ENCODE measurements around the gene CTIF. TPM values are rescaled to one million over a fixed set of nuclear protein-coding genes. Genes with fewer than 3 reads are reported as not detected.
A peak's percentile ranks its signal among the peaks of the same experiment; 100 is the strongest.

Gene CTIF
- total and polyA plus RNA-seq, 4 donors, result 10.6 to 26.7 (median 12.3) TPM

DNA sequence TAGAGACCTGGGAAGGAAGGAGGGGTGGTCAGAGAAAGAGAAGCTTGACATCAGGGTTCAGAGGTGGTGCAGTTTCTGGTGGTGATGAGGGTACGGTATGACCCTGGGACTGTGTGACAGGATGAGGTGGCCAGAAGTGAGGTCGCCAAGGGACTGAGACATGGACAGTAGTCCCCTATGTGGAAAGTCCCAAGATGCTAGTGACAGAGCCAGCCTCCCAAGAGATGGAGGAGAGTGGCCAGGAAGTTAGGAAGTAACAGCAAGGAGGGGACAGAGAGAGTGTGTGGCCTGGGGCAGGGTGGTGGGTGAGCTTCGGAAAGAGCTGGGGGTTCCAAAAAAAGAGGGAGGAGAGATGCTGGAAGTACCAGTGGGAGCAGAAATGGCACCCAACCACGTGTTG, 345.9 kb downstream of the CTIF start:
- TF ChIP-seq GABPA (IDR thresholded peaks at IDR 0.05 in 1 of 2, conservative IDR thresholded peaks at IDR 0.05 in 1 of 2), result no peak
- TF ChIP-seq RXRA (IDR thresholded peaks at IDR 0.05), result no peak
- TF ChIP-seq, protein P1, sequence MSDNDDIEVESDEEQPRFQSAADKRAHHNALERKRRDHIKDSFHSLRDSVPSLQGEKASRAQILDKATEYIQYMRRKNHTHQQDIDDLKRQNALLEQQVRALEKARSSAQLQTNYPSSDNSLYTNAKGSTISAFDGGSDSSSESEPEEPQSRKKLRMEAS (IDR thresholded peaks at IDR 0.05), result no peak
- no peak for TF ChIP-seq FOXA2 (IDR thresholded peaks at IDR 0.05)
- TF ChIP-seq, protein P2, sequence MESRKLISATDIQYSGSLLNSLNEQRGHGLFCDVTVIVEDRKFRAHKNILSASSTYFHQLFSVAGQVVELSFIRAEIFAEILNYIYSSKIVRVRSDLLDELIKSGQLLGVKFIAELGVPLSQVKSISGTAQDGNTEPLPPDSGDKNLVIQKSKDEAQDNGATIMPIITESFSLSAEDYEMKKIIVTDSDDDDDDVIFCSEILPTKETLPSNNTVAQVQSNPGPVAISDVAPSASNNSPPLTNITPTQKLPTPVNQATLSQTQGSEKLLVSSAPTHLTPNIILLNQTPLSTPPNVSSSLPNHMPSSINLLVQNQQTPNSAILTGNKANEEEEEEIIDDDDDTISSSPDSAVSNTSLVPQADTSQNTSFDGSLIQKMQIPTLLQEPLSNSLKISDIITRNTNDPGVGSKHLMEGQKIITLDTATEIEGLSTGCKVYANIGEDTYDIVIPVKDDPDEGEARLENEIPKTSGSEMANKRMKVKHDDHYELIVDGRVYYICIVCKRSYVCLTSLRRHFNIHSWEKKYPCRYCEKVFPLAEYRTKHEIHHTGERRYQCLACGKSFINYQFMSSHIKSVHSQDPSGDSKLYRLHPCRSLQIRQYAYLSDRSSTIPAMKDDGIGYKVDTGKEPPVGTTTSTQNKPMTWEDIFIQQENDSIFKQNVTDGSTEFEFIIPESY (IDR thresholded peaks at IDR 0.05), result no peak
- no peak for TF ChIP-seq HNF4A (conservative IDR thresholded peaks at IDR 0.05)
- no peak for TF ChIP-seq NR2F2 (IDR thresholded peaks at IDR 0.05)
- TF ChIP-seq ATF3 (IDR thresholded peaks at IDR 0.05), result no peak
- TF ChIP-seq, protein P3, sequence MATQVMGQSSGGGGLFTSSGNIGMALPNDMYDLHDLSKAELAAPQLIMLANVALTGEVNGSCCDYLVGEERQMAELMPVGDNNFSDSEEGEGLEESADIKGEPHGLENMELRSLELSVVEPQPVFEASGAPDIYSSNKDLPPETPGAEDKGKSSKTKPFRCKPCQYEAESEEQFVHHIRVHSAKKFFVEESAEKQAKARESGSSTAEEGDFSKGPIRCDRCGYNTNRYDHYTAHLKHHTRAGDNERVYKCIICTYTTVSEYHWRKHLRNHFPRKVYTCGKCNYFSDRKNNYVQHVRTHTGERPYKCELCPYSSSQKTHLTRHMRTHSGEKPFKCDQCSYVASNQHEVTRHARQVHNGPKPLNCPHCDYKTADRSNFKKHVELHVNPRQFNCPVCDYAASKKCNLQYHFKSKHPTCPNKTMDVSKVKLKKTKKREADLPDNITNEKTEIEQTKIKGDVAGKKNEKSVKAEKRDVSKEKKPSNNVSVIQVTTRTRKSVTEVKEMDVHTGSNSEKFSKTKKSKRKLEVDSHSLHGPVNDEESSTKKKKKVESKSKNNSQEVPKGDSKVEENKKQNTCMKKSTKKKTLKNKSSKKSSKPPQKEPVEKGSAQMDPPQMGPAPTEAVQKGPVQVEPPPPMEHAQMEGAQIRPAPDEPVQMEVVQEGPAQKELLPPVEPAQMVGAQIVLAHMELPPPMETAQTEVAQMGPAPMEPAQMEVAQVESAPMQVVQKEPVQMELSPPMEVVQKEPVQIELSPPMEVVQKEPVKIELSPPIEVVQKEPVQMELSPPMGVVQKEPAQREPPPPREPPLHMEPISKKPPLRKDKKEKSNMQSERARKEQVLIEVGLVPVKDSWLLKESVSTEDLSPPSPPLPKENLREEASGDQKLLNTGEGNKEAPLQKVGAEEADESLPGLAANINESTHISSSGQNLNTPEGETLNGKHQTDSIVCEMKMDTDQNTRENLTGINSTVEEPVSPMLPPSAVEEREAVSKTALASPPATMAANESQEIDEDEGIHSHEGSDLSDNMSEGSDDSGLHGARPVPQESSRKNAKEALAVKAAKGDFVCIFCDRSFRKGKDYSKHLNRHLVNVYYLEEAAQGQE (IDR thresholded peaks at IDR 0.05), result no peak
- no peak for TF ChIP-seq FOXA1 (IDR thresholded peaks at IDR 0.05)
- TF ChIP-seq TAF1 (conservative IDR thresholded peaks at IDR 0.05), result no peak
- TF ChIP-seq SP1 (IDR thresholded peaks at IDR 0.05), result no peak
- no peak for TF ChIP-seq JUND (IDR thresholded peaks at IDR 0.05)
- no peak for TF ChIP-seq EGR1 (IDR thresholded peaks at IDR 0.05; ENCODE audit: low read depth in 2 of 2)
- no peak for TF ChIP-seq RAD21 (IDR thresholded peaks at IDR 0.05)
- TF ChIP-seq HNF4G (IDR thresholded peaks at IDR 0.05), result no peak
- TF ChIP-seq YY1 (IDR thresholded peaks at IDR 0.05), result no peak
- TF ChIP-seq CTCF (IDR thresholded peaks at IDR 0.05; ENCODE audit: low read depth, low read length, missing input control), result no peak
- peak; percentile 8 for DNase-seq (ENCODE audit: low spot score)
- 90% methylated on average over 4 of the region's 4 CpGs for WGBS
- Histone ChIP-seq H3K27me3 (ENCODE audit: control insufficient read depth in 4 of 4, insufficient read depth in 4 of 4, low read length in 3 of 4) (no peaks in the 10 kb centered on the region), H3K36me3 (ENCODE audit: control insufficient read depth in 4 of 4, insufficient read depth in 3 of 4, low read depth in 1 of 4, low read length in 3 of 4) (no peaks in the 10 kb centered on the region), H3K4me3 (ENCODE audit: low read depth in 1 of 3, low read length in 3 of 3) (no peak overlapping the region), H3K4me1 (ENCODE audit: control insufficient read depth in 4 of 4, insufficient read depth in 4 of 4, low read length in 3 of 4) (no peaks in the 10 kb centered on the region), H3K9ac (ENCODE audit: low read depth in 1 of 2, low read length in 2 of 2) (no peak overlapping the region), H3K9me3 (ENCODE audit: control insufficient read depth in 4 of 4, low read length in 3 of 4) (no peaks in the 10 kb centered on the region), H3K27ac (ENCODE audit: low read depth in 1 of 2, low read length in 2 of 2) (no peak overlapping the region)

Data from liver (tissue), 9 donors.